Caco-2 (cell line): ENCODE measurements around the gene CAMK1D. TPM values are rescaled to one million over a fixed set of nuclear protein-coding genes. Genes with fewer than 3 reads are reported as not detected.

Source experiments
- BruUV-seq: library from RNA; stranded (reverse); fragments of 400-500 nt; replicated peaks from 2 replicates; lab custom pipeline; 2021; lab: Mats Ljungman, UMichigan
- CTCF ChIA-PET: fragments of 300-600 bp; sonication (Branson Sonifier 250); formaldehyde crosslinking; loops from one replicate; lab custom pipeline; 2022; ENCODE audit warnings: antibody characterized with exemption; lab: Charles Lee
- POLR2A ChIA-PET: fragments of 300-600 bp; sonication (Branson Sonifier 250); formaldehyde crosslinking; loops from one replicate; lab custom pipeline; 2022; ENCODE audit warnings: antibody characterized with exemption; lab: Charles Lee
- DNase-seq, 2 experiments: peaks; one replicate each; pipeline versions ENCODE4 v3.0.0 to v3.0.0-alpha.2; 2020 to 2022
- H3K27me3 ChIP-seq: replicated peaks from 2 replicates; pipeline ENCODE4 v1.6.0; 2011; ENCODE audit warnings: low read length; ENCODE audit not compliant: control insufficient read depth, insufficient read depth
- H3K36me3 ChIP-seq: 2 replicates; pipeline ENCODE4 v1.5.1; 2011; ENCODE audit warnings: low read length; ENCODE audit not compliant: control insufficient read depth, insufficient read depth
- H3K4me1 ChIP-seq: fragments of 250-450 bp; sonication (Bioruptor Pico); 2 replicates; pipeline ENCODE4 v1.5.1; 2020; ENCODE audit warnings: mild to moderate bottlenecking
- H3K4me3 ChIP-seq: 2 replicates; pipeline ENCODE4 v1.5.1; 2011; ENCODE audit warnings: low read depth, mild to moderate bottlenecking, control low read depth, low read length
- H3K9me3 ChIP-seq: fragments of 250-450 bp; sonication (Bioruptor Pico); 2 replicates; pipeline ENCODE4 v1.5.1; 2020; ENCODE audit warnings: mild to moderate bottlenecking, moderate library complexity
- H3K27ac Mint-ChIP-seq: one replicate; pipeline ENCODE4 v1.8.0; 2022; ENCODE audit warnings: mixed read lengths; ENCODE audit not compliant: unreplicated experiment
- H3K27me3 Mint-ChIP-seq: one replicate; pipeline ENCODE4 v1.8.0; 2022; ENCODE audit warnings: mixed read lengths; ENCODE audit not compliant: insufficient read depth, unreplicated experiment
- H3K36me3 Mint-ChIP-seq: one replicate; pipeline ENCODE4 v1.8.0; 2022; ENCODE audit warnings: mild to moderate bottlenecking, mixed read lengths; ENCODE audit not compliant: insufficient read depth, unreplicated experiment
- H3K4me1 Mint-ChIP-seq: one replicate; pipeline ENCODE4 v1.8.0; 2022; ENCODE audit warnings: low read depth, mixed read lengths; ENCODE audit not compliant: unreplicated experiment
- H3K4me3 Mint-ChIP-seq: one replicate; pipeline ENCODE4 v1.8.0; 2022; ENCODE audit warnings: mild to moderate bottlenecking, moderate library complexity, mixed read lengths; ENCODE audit not compliant: unreplicated experiment
- H3K9me3 Mint-ChIP-seq: one replicate; pipeline ENCODE4 v1.8.0; 2022; ENCODE audit warnings: mixed read lengths; ENCODE audit not compliant: unreplicated experiment
- CTCF ChIP-seq, 2 experiments: fragments of 200-600 bp in 1 of 2; IDR thresholded peaks; 1 replicate in 1 of 2; 2 replicates in 1 of 2; pipeline versions ENCODE4 v1.5.1 to v1.8.0; 2011 to 2022; ENCODE audit warnings: antibody characterized with exemption in 1 of 2, control low read depth in 1 of 2, inconsistent platforms in 1 of 2, low read depth in 1 of 2, low read length in 1 of 2, mild to moderate bottlenecking in 1 of 2, moderate library complexity in 1 of 2; ENCODE audit not compliant: insufficient read depth in 1 of 2, severe bottlenecking in 1 of 2, unreplicated experiment in 1 of 2
- intact Hi-C: fragments of 100-400 bp; cut with micrococcal nuclease; formaldehyde crosslinking; loops from one replicate; pipeline ENCODE4 v1.10.0; 2022; ENCODE audit not compliant: unreplicated experiment
- total RNA-seq: library from RNA; stranded (reverse); gene quantifications from 2 replicates; pipeline ENCODE4 v1.2.3, GENCODE V29; 2022

Gene CAMK1D
- total RNA-seq, 1 experiment from 2014 or later, result 10.9 TPM

GRCh38 chr10:12597176-12597575 is 247.8 kb downstream of the CAMK1D start:
- Mint-ChIP-seq H3K27me3 (no peaks in the 10 kb centered on the region), H3K27ac (no peak overlapping the region), H3K4me3 (no peak overlapping the region), H3K36me3 (peaks cover 6% of the 10 kb centered on the region), H3K4me1 (peaks cover 6% of the 10 kb centered on the region), H3K9me3 (no peaks in the 10 kb centered on the region)
- intact Hi-C loops, result no loop called here
- ChIA-PET CTCF (no interaction called here), POLR2A (no interaction called here)
- Histone ChIP-seq H3K4me3 (no peak overlapping the region), H3K36me3 (no peaks in the 10 kb centered on the region), H3K27me3 (no peaks in the 10 kb centered on the region), H3K4me1 (0 out of 2 replicates have a peak, but pooled peaks cover 3% of the 10 kb centered on the region), H3K9me3 (no peaks in the 10 kb centered on the region)
- no peak for TF ChIP-seq CTCF (IDR thresholded peaks at IDR 0.05; ENCODE audit: insufficient read depth in 1 of 2, low read depth in 1 of 2, low read length in 1 of 2, severe bottlenecking in 1 of 2, unreplicated experiment in 1 of 2)
- no peak for DNase-seq
- BruUV-seq, result no TSS peak

GRCh38 chr10:12597788-12598765 is 248.7 kb downstream of the CAMK1D start:
- Mint-ChIP-seq H3K36me3 (peaks cover 6% of the 10 kb centered on the region), H3K4me1 (peaks cover 6% of the 10 kb centered on the region), H3K4me3 (no peak overlapping the region), H3K27ac (no peak overlapping the region), H3K9me3 (no peaks in the 10 kb centered on the region), H3K27me3 (no peaks in the 10 kb centered on the region)
- TF ChIP-seq CTCF (IDR thresholded peaks at IDR 0.05; ENCODE audit: insufficient read depth in 1 of 2, low read depth in 1 of 2, low read length in 1 of 2, severe bottlenecking in 1 of 2, unreplicated experiment in 1 of 2), result no peak
- BruUV-seq, result no TSS peak
- CTCF ChIA-PET, result no interaction called here
- Histone ChIP-seq H3K36me3 (no peaks in the 10 kb centered on the region), H3K4me3 (no peak overlapping the region), H3K4me1 (0 out of 2 replicates have a peak, but pooled peaks cover 3% of the 10 kb centered on the region), H3K27me3 (no peaks in the 10 kb centered on the region), H3K9me3 (no peaks in the 10 kb centered on the region)
- DNase-seq, result no peak
- intact Hi-C loops, result no loop called here
- POLR2A ChIA-PET, result no interaction called here

GRCh38 chr10:12600652-12601051 is 251.3 kb downstream of the CAMK1D start:
- ChIA-PET CTCF (no interaction called here), POLR2A (no interaction called here)
- Mint-ChIP-seq H3K4me3 (no peak overlapping the region), H3K36me3 (no peaks in the 10 kb centered on the region), H3K27me3 (no peaks in the 10 kb centered on the region), H3K27ac (no peak overlapping the region), H3K4me1 (peaks cover 17% of the 10 kb centered on the region), H3K9me3 (no peaks in the 10 kb centered on the region)
- H3K4me1 ChIP-seq, result peaks cover 12% of the 10 kb centered on the region
- no peaks in the 10 kb centered on the region for H3K27me3 ChIP-seq
- no peaks in the 10 kb centered on the region for H3K36me3 ChIP-seq
- DNase-seq, result no peak
- TF ChIP-seq CTCF (IDR thresholded peaks at IDR 0.05; ENCODE audit: insufficient read depth in 1 of 2, low read depth in 1 of 2, low read length in 1 of 2, severe bottlenecking in 1 of 2, unreplicated experiment in 1 of 2), result no peak
- BruUV-seq, result no TSS peak
- no peak overlapping the region for H3K4me3 ChIP-seq
- no peaks in the 10 kb centered on the region for H3K9me3 ChIP-seq
- intact Hi-C loops, result no loop called here
